Suprapubic skin (tissue), 2 donors: ENCODE results near the gene CNOT9.

Experiments used
- EP300 ChIP-seq: sonication (generic); formaldehyde crosslinking; IDR thresholded peaks from one replicate; pipeline ENCODE4 v1.6.1; 2017; ENCODE audit warnings: antibody characterized with exemption
- POLR2A ChIP-seq, 2 donors: fragments of 450-650 bp; IDR thresholded peaks; one replicate each; pipeline ENCODE4 v1.6.1; 2017; ENCODE audit warnings: antibody characterized with exemption in 2 of 2, mild to moderate bottlenecking in 2 of 2, moderate library complexity in 2 of 2

- TF ChIP-seq EP300, result no peak
- TF ChIP-seq POLR2A (IDR thresholded peaks at IDR 0.05), result no peak
Measured at GRCh38 chr2:218605432-218605831, 36.8 kb downstream of the CNOT9 start.
